Endodermal cell (in vitro differentiated cells): ENCODE measurements around the gene KRT7. TPM values are rescaled to one million over a fixed set of nuclear protein-coding genes. Genes with fewer than 3 reads are reported as not detected.

Experiments
- DNase-seq: peaks from one replicate; pipeline ENCODE4 v3.0.0-alpha.2; 2017
- H3K27ac ChIP-seq: 2 replicates; pipeline ENCODE4 v1.5.1; 2013; ENCODE audit warnings: mild to moderate bottlenecking, low read depth, low read length, moderate library complexity
- H3K27me3 ChIP-seq: 2 replicates; pipeline ENCODE4 v1.6.1; 2013; ENCODE audit warnings: mild to moderate bottlenecking, low read length, moderate library complexity; ENCODE audit not compliant: insufficient read depth, control insufficient read depth, poor library complexity, severe bottlenecking
- H3K36me3 ChIP-seq: 2 replicates; pipeline ENCODE4 v1.7.0; 2013; ENCODE audit warnings: mild to moderate bottlenecking, low read length, moderate library complexity; ENCODE audit not compliant: control insufficient read depth, insufficient read depth
- H3K4me1 ChIP-seq: one replicate; pipeline ENCODE4 v1.7.0; 2013; ENCODE audit warnings: low read length; ENCODE audit not compliant: control insufficient read depth, insufficient read depth
- H3K4me3 ChIP-seq: 2 replicates; pipeline ENCODE4 v1.5.1; 2013; ENCODE audit warnings: mild to moderate bottlenecking, low read length, moderate library complexity
- H3K9ac ChIP-seq: 2 replicates; pipeline ENCODE4 v1.6.1; 2013; ENCODE audit warnings: mild to moderate bottlenecking, low read length, moderate library complexity; ENCODE audit not compliant: poor library complexity, severe bottlenecking; ENCODE audit errors: extremely low read depth
- H3K9me3 ChIP-seq: 2 replicates; pipeline ENCODE4 v1.6.1; 2013; ENCODE audit warnings: mild to moderate bottlenecking, low read length, moderate library complexity; ENCODE audit not compliant: control insufficient read depth
- H3K27ac Mint-ChIP-seq: 2 replicates; pipeline ENCODE4 v1.8.0; 2020; ENCODE audit warnings: mixed read lengths
- H3K27me3 Mint-ChIP-seq: 2 replicates; pipeline ENCODE4 v1.8.0; 2021; ENCODE audit warnings: mild to moderate bottlenecking, mixed read lengths; ENCODE audit not compliant: insufficient read depth
- H3K36me3 Mint-ChIP-seq: 2 replicates; pipeline ENCODE4 v1.8.0; 2020; ENCODE audit warnings: low read depth, mixed read lengths
- H3K4me1 Mint-ChIP-seq: 2 replicates; pipeline ENCODE4 v1.8.0; 2020; ENCODE audit warnings: mixed read lengths
- H3K4me3 Mint-ChIP-seq: 2 replicates; pipeline ENCODE4 v1.8.0; 2020; ENCODE audit warnings: mild to moderate bottlenecking, moderate library complexity, mixed read lengths
- H3K9me3 Mint-ChIP-seq: 2 replicates; pipeline ENCODE4 v1.8.0; 2020; ENCODE audit warnings: mild to moderate bottlenecking, mixed read lengths
- WGBS, 2 experiments: methylation state at CpG; one replicate each; pipeline versions ENCODE4 v1.1.5 to v1.1.7; 2013; ENCODE audit warnings: missing lambda C conversion rate in 2 of 2, mixed read lengths in 1 of 2; ENCODE audit not compliant: insufficient coverage in 1 of 2, insufficient read length in 1 of 2; 5-methylcytosine and 5-hydroxymethylcytosine counted together
- total RNA-seq, 2 donors: library from RNA; stranded (reverse); fragmentation: NEBNext Ultra II Directional in 1 of 2; extraction: Animal tissue kit (Norgen Biotek cat#: 25700) in 1 of 2; gene quantifications; 2 replicates in 1 of 2; 3 replicates in 1 of 2; pipeline ENCODE4 v1.2.1, GENCODE V29; 2021
- TF ChIP-seq, protein P1 (sequence below): fragments of 200-600 bp; sonication (generic); conservative IDR thresholded peaks from 2 replicates; pipeline ENCODE4 v1.5.0; 2021; ENCODE audit warnings: antibody characterized with exemption, mild to moderate bottlenecking

Gene KRT7
- total RNA-seq, 2 donors from 2014 or later, result 1.5 TPM; not detected in 1

DNA sequence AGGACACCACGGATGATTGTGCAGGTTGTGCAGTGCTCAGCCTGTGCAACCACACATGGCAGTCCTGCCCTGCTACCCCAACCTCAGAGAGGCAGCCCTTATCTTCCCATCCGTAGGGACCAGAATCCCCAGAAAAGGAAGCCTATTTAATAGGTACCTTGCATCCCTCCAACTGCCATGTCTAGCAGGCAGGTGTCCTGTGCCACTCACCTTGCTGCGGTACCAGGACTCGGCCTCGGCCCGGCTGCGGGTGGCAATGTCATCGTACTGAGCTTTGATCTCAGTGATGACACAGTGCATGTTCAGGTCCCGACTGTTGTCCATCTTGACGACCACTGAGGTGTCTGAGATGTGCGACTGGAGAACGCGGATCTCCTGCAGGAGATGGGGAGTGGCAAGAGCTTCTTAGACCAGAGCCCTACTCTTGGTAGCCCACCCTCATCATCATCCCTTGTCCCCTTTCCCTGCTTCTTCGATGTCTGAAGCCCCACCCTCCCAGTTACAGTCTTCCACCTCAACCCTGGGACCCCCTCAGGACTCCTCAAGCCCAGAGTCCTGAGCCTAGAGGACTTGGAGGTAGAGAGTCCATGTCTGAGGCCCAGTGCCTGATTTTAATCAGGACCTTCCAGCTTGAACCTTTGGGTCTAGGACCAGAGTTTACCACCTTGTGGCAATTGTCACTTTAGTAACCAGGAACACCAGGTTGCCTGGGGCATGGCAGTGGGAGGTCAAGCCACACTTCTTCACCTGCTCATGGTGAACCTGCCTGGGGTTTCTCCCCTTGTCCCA, 20.5 kb downstream of the KRT7 start:
- peaks cover 5% of the 10 kb centered on the region for H3K4me1 Mint-ChIP-seq
- no peak overlapping the region for H3K4me3 ChIP-seq
- H3K27me3 Mint-ChIP-seq, result peaks cover 84% of the 10 kb centered on the region
- H3K27ac ChIP-seq, result no peak overlapping the region
- no peak overlapping the region for H3K9ac ChIP-seq
- no peaks in the 10 kb centered on the region for H3K4me1 ChIP-seq
- H3K27me3 ChIP-seq, result peaks cover 86% of the 10 kb centered on the region
- WGBS, 2 experiments, result 94% methylated on average over 9 to 14 of the region's 14 CpGs
- H3K27ac Mint-ChIP-seq, result no peak overlapping the region
- no peak for DNase-seq
- no peaks in the 10 kb centered on the region for H3K36me3 Mint-ChIP-seq
- H3K9me3 ChIP-seq, result no peaks in the 10 kb centered on the region
- TF ChIP-seq, protein P1, sequence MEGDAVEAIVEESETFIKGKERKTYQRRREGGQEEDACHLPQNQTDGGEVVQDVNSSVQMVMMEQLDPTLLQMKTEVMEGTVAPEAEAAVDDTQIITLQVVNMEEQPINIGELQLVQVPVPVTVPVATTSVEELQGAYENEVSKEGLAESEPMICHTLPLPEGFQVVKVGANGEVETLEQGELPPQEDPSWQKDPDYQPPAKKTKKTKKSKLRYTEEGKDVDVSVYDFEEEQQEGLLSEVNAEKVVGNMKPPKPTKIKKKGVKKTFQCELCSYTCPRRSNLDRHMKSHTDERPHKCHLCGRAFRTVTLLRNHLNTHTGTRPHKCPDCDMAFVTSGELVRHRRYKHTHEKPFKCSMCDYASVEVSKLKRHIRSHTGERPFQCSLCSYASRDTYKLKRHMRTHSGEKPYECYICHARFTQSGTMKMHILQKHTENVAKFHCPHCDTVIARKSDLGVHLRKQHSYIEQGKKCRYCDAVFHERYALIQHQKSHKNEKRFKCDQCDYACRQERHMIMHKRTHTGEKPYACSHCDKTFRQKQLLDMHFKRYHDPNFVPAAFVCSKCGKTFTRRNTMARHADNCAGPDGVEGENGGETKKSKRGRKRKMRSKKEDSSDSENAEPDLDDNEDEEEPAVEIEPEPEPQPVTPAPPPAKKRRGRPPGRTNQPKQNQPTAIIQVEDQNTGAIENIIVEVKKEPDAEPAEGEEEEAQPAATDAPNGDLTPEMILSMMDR, result no peak
- H3K36me3 ChIP-seq, result no peaks in the 10 kb centered on the region
- H3K4me3 Mint-ChIP-seq, result no peak overlapping the region
- no peaks in the 10 kb centered on the region for H3K9me3 Mint-ChIP-seq

DNA sequence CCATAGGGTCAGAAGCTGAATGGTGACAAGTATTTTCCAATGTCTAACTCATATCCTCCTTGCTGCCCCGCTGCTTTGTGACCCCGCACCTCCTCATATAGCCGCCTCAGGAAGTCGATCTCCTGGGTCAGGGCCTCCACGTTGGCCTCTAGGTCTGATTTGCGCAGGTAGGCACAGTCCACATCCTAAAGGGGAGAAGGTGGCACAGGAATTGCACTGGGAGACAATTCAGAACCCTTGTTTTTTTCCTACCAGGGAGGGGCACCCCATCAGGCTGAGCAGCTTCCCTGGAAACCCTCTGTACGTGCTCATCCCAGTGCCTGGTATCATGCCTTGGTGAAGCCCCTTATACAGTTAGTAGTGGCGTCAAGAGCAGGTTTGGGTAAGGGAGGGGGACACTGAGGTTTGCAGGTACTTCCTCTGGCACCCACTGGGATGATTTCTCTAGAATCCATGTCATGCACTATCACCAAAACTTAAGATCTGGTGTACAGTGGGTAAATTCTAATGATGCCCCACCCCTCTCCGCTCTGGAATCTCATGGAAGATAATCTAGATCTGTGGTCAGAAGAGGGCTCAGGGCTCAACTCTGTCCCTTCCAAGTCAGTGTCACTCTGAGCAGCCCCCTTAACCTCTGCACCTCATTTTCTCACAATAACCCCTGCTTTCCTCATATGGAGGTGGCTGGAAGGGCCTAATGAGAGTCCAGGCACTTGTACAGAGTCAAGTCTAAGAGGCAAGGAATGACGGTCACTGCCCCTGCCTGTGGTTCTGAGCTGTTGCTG, 21.3 kb downstream of the KRT7 start:
- Mint-ChIP-seq H3K4me3 (no peak overlapping the region), H3K36me3 (no peaks in the 10 kb centered on the region), H3K9me3 (peaks cover 3% of the 10 kb centered on the region), H3K27me3 (peaks cover 84% of the 10 kb centered on the region), H3K27ac (no peak overlapping the region), H3K4me1 (peaks cover 5% of the 10 kb centered on the region)
- no peaks in the 10 kb centered on the region for H3K4me1 ChIP-seq
- H3K27ac ChIP-seq, result no peak overlapping the region
- H3K27me3 ChIP-seq, result peaks cover 86% of the 10 kb centered on the region
- no peak for DNase-seq
- WGBS, 2 experiments, result 90 to 99% methylated on average over 9 to 10 of the region's 10 CpGs
- TF ChIP-seq, protein P1, result no peak
- H3K36me3 ChIP-seq, result no peaks in the 10 kb centered on the region
- H3K9me3 ChIP-seq, result peaks cover 4% of the 10 kb centered on the region
- H3K9ac ChIP-seq, result no peak overlapping the region
- no peak overlapping the region for H3K4me3 ChIP-seq

- Mint-ChIP-seq H3K9me3 (peaks cover 10% of the 10 kb centered on the region), H3K27me3 (peaks cover 84% of the 10 kb centered on the region), H3K4me1 (no peaks in the 10 kb centered on the region), H3K36me3 (no peaks in the 10 kb centered on the region), H3K4me3 (no peak overlapping the region), H3K27ac (no peak overlapping the region)
- no peak for DNase-seq
- Histone ChIP-seq H3K9ac (no peak overlapping the region), H3K4me3 (no peak overlapping the region), H3K36me3 (no peaks in the 10 kb centered on the region), H3K27ac (no peak overlapping the region), H3K4me1 (no peaks in the 10 kb centered on the region), H3K9me3 (peaks cover 12% of the 10 kb centered on the region), H3K27me3 (peaks cover 86% of the 10 kb centered on the region)
- 88 to 98% methylated on average over 6 to 7 of the region's 7 CpGs for WGBS, 2 experiments
- TF ChIP-seq, protein P1, result no peak
These were observed 22.1 kb downstream of the KRT7 start for GRCh38 chr12:52254965-52255751.
